ENCODE results near the gene AUTS2.

Gene AUTS2

GRCh38 chr7:70487886-70488285 is 889.6 kb downstream of the AUTS2 start:
- TF ChIP-seq CTCF (IDR thresholded peaks at IDR 0.05) = no peak
- DNase-seq = no peak
- H3K27me3 ChIP-seq = no peaks in the 10 kb centered on the region
- no peak overlapping the region for H3K4me3 ChIP-seq
- H3K27ac ChIP-seq = no peak overlapping the region
- H3K36me3 ChIP-seq = no peaks in the 10 kb centered on the region
- intact Hi-C loops (cut with DNase I; ENCODE audit: low total_unique reads) = no loop called here
- no peaks in the 10 kb centered on the region for H3K9me3 ChIP-seq
- peaks cover 0 to 6% (median 0%) of the 10 kb centered on the region in 4 donors for H3K4me1 ChIP-seq

GRCh38 chr7:70489813-70490212 is 891.5 kb downstream of the AUTS2 start:
- H3K27me3 ChIP-seq = no peaks in the 10 kb centered on the region
- TF ChIP-seq CTCF (IDR thresholded peaks at IDR 0.05) = no peak
- intact Hi-C loops (cut with DNase I; ENCODE audit: low total_unique reads) = no loop called here
- no peaks in the 10 kb centered on the region for H3K36me3 ChIP-seq
- H3K9me3 ChIP-seq = no peaks in the 10 kb centered on the region
- no peak overlapping the region for H3K27ac ChIP-seq
- H3K4me3 ChIP-seq = no peak overlapping the region
- H3K4me1 ChIP-seq = peaks cover 0 to 6% (median 3%) of the 10 kb centered on the region in 4 donors
- DNase-seq = peak in 1 of 2 donors; percentile 22

- Histone ChIP-seq H3K36me3 (no peaks in the 10 kb centered on the region), H3K27me3 (no peaks in the 10 kb centered on the region), H3K4me1 (peaks cover 0 to 9% (median 3%) of the 10 kb centered on the region in 4 donors), H3K9me3 (no peaks in the 10 kb centered on the region), H3K27ac (no peak overlapping the region), H3K4me3 (no peak overlapping the region)
- TF ChIP-seq CTCF (IDR thresholded peaks at IDR 0.05) = no peak
- intact Hi-C loops (cut with DNase I; ENCODE audit: low total_unique reads) = no loop called here
- DNase-seq = no peak
Measured at GRCh38 chr7:70492625-70493024, 894.4 kb downstream of the AUTS2 start.

GRCh38 chr7:70494225-70495032 is 896.2 kb downstream of the AUTS2 start:
- intact Hi-C loops (cut with DNase I; ENCODE audit: low total_unique reads) = no loop called here
- DNase-seq = no peak
- Histone ChIP-seq H3K4me1 (peaks cover 0 to 9% (median 3%) of the 10 kb centered on the region in 4 donors), H3K27me3 (no peaks in the 10 kb centered on the region), H3K36me3 (no peaks in the 10 kb centered on the region), H3K27ac (no peak overlapping the region), H3K9me3 (no peaks in the 10 kb centered on the region), H3K4me3 (no peak overlapping the region)
- TF ChIP-seq CTCF (IDR thresholded peaks at IDR 0.05) = no peak

- Histone ChIP-seq H3K4me1 (peaks cover 0 to 9% (median under 1%) of the 10 kb centered on the region in 4 donors), H3K9me3 (no peaks in the 10 kb centered on the region), H3K4me3 (no peak overlapping the region), H3K27me3 (no peaks in the 10 kb centered on the region), H3K27ac (no peak overlapping the region), H3K36me3 (no peaks in the 10 kb centered on the region)
- TF ChIP-seq CTCF (IDR thresholded peaks at IDR 0.05) = no peak
- DNase-seq = no peak
- intact Hi-C loops (cut with DNase I; ENCODE audit: low total_unique reads) = no loop called here
Measured at GRCh38 chr7:70495033-70495376, 896.7 kb downstream of the AUTS2 start.
